IPS-18c (cell line): Measurements from ENCODE around the gene GPX2.
A peak's percentile ranks its signal among the peaks of the same experiment; 100 is the strongest.
"Not testable (repeated sequence)": the region's sequence is repeated elsewhere in the genome, so short reads cannot be mapped to it uniquely, and the experiment has no call there.

Source experiments
- H3K4me3 ChIP-seq: 2 replicates; pipeline ENCODE4 v1.7.0; 2013; ENCODE audit warnings: low read depth, mild to moderate bottlenecking, low read length, moderate library complexity; ENCODE audit not compliant: insufficient read depth
- H3K9me3 ChIP-seq: one replicate; pipeline ENCODE4 v1.6.1; 2013; ENCODE audit warnings: mild to moderate bottlenecking, low read length, moderate library complexity; ENCODE audit not compliant: control insufficient read depth, insufficient read depth

Gene GPX2

DNA sequence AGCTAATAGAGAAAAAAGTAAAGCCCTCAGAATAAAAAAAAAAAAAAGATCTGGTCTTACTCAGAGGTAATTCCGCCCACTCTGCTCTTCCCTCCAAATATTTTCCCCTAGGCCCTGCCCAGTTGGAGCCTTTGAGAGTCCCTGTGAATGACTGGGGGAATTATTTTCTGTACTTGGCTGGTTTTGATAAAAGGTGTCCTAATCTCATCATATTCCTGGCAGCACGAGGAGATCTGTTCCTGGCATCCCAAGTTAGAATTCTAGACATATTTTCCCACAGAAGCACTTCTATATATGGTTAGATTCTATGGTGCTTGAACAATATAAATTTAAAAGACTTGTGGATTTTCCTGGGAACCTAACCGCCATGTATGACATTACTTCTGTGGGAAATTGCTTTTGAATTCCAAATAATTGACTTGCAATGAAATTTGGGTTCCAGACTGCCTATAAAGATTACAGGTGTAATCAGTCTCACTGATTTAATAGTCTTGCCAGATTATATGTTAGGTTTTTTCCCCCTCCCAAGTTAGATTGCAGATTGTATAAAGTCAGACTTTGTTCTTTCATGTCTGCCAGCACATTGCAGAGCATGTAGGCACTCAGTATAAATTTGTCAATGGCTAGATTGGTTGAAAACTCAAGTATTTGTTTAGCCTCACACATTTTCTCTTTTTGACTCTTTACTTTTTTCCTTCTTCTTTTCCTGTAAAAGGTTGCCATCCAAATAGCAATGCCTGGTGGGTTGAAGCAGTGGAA lies 12.3 kb downstream of the GPX2 start:
- Histone ChIP-seq H3K4me3 (no peak overlapping the region), H3K9me3 (no peaks in the 10 kb centered on the region)

DNA sequence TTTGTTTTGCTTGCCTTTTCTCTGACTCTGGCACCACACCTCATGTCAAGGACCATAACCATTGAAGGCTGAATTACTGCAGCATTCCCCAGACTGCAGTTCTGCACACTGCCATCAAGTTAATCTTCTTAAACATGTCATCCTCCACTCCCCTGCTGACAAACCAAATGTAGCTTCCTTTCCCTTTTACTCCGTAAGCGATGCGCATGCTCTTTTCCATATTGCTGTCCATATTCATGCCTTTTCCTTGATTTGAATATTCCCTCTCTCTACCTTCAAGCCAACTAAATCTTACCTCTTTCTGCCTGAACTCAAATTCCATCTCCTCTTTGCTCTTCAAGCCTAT lies 13.6 kb downstream of the GPX2 start:
- Histone ChIP-seq H3K4me3 (no peak overlapping the region), H3K9me3 (no peaks in the 10 kb centered on the region)

GRCh38 chr14:64928239-64929013 lies 14.1 kb downstream of the GPX2 start:
- H3K4me3 ChIP-seq = no peak overlapping the region
- no peaks in the 10 kb centered on the region for H3K9me3 ChIP-seq

GRCh38 chr14:64927031-64927430 lies 15.5 kb downstream of the GPX2 start:
- no peaks in the 10 kb centered on the region for H3K9me3 ChIP-seq
- no peak overlapping the region for H3K4me3 ChIP-seq

DNA sequence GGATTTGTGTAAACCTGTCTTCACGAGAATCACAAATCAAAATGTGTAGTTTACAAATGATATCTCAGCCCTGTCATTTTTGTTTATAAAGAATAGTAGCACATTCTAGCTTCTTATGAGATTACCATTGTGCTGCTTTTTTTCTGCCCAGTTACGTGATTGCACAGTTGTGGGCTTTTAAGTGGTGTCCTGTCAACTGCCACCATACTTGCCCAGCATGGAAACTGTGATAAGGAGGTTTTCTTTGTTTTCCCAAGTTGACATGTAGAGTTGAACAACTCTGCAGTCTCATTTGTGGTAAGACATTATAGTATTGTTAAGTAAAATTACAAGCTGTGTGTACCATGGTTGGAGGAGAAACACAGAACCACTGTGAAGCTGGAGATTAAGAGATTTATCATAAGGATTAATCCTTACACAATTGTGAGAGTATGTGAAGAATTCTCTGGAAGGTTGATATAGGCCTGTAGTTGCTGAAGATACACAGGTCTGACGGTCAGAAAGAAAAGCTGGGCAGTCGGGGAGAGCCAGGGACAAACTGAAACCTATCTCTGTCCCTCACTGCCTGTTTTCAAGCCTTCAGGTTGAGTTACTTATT lies 16.0 kb downstream of the GPX2 start:
- H3K4me3 ChIP-seq = no peak overlapping the region
- no peaks in the 10 kb centered on the region for H3K9me3 ChIP-seq

DNA sequence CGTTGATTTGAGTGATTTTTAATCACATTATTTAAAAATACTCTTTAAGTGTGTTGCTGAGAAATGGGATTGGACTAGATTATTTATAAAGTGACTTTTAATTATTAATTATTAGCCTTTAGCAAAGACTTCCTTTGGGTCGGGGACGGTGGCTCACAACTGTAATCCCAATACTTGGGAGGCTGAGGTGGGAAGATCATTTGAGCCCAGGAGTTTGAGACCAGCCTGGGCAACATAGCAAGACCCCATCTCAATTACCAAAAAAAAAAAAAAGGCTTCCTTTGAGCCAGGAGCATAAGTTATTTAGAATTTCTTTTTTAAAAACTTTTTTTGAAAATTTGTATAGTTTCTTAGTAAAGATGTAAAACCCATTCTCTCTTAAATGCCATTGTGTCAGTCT lies 19.5 kb downstream of the GPX2 start:
- no peaks in the 10 kb centered on the region for H3K9me3 ChIP-seq
- no peak overlapping the region for H3K4me3 ChIP-seq

DNA sequence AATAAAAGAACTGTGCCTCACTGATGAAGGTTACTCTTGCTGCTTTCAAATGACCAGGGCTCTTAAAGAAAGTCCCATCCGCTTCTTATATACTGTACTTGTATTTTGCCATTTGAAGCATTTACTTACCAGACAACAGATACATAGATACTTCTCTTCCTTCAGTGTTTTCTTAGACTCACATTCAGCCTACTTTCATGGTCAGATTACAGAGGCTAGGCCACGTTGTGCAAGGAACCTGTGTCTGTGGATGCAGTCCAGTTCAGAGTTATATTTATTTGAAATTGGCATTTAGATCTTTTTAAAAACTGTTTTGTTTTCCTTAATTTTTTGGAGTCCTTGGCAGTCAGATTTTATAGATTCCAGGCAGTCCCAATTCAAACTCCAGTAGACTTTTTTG lies 22.1 kb downstream of the GPX2 start:
- no peak overlapping the region for H3K4me3 ChIP-seq

DNA sequence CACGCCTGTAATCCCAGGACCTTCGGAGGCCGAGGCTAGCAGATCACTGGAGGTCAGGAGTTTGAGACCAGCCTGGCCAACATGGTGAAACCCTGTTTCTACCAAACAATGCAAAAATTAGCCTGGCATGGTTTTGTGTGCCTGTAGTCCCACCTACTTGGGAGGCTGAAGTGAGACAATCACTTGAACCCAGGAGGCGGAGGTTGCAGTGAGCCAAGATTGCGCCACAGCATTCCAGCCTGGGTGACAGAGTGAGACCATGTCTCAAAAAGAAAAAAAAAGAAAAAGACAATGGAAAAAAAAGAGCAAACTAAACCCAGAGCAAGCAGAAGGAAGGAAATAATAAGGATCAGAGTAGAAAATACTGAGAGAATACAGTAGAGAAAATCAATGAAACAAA lies 22.9 kb downstream of the GPX2 start:
- no peaks in the 10 kb centered on the region for H3K9me3 ChIP-seq
- no peak overlapping the region for H3K4me3 ChIP-seq

More for the DNA sequence above, 22.1 kb downstream of the GPX2 start:
- no peaks in the 10 kb centered on the region for H3K9me3 ChIP-seq

GRCh38 chr14:64919215-64919614 lies 23.3 kb downstream of the GPX2 start:
- Histone ChIP-seq H3K4me3 (no peak overlapping the region), H3K9me3 (no peaks in the 10 kb centered on the region)

DNA sequence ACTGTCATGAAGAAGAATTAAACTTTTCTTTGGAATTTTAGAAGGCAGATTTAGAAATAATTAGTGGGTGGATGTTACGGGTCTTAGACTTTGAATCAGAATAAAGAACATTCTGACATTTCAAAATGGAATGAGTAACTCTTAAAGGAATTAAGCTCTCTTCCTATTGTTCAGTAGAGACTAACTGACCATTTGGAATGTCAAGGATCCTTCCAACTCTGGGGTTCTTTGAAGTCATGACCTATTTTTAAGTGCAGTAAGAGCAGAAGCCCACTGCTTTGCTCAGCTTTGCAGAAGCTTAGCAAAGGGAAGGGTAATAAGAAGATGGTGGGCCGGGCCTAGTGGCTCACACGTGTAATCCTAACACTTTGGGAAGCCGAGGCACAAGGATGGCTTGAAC lies 24.3 kb downstream of the GPX2 start:
- Histone ChIP-seq H3K4me3 (no peak overlapping the region), H3K9me3 (no peaks in the 10 kb centered on the region)

- H3K9me3 ChIP-seq = no peaks in the 10 kb centered on the region
- H3K4me3 ChIP-seq = no peak overlapping the region
Measured at GRCh38 chr14:64915797-64916196, 26.7 kb downstream of the GPX2 start.

DNA sequence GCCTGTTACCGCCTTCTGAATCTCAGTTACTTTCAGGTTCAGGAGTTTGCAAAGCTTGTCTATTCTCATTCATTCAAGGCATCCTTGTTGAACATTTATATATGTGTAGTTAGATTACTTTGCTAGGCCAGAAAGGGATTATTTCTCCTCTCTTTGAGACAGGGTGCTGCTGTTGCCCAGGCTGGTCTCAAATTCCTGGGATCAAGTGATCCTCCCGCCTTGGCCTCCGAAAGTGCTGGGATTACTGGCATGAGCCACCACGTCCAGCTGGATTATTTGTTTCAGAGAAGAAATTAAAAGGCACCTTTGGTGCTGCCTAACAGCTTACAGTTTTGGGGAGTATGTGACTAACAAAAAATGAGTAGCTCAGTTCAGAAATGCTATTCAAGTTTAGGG lies 27.5 kb downstream of the GPX2 start:
- H3K4me3 ChIP-seq = peak overlapping the region; percentile 97
- no peaks in the 10 kb centered on the region for H3K9me3 ChIP-seq

- H3K9me3 ChIP-seq = no peaks in the 10 kb centered on the region
- peak within 1 kb of the TSS; percentile 97 for H3K4me3 ChIP-seq
Measured at GRCh38 chr14:64914237-64915028, 28.1 kb downstream of the GPX2 start, which contains the start of gene CHURC1. Gene CHURC1, plus strand, starts transcription at chr14:64914455. Its CDS starts 41 bp downstream, at chr14:64914496.

- H3K9me3 ChIP-seq, H3K4me3 ChIP-seq: not testable (repeated sequence)
Measured at GRCh38 chr14:64913477-64913876, 29.1 kb downstream of the GPX2 start.

DNA sequence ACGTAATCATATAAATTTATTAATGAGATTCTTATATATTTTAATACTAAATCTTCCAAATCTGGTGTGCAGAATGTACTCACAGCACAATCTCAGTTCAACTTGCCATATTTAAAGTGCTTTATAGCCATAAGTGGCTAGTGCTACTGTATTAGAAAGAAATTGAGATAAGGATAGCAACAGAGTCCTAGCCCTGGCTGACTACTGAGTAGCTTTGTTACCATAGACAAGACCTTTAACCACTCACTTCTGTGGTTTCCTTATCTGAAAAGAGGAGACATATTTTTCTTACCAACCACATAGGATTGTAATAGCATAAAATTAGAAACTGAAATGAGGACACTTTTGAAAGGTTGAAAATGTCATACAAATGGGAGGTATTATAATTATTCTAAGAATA lies 30.3 kb downstream of the GPX2 start:
- Histone ChIP-seq H3K4me3 (no peak overlapping the region), H3K9me3 (no peaks in the 10 kb centered on the region)

- Histone ChIP-seq H3K4me3 (no peak overlapping the region), H3K9me3 (no peaks in the 10 kb centered on the region)
Measured at GRCh38 chr14:64910847-64911495, 31.6 kb downstream of the GPX2 start.

DNA sequence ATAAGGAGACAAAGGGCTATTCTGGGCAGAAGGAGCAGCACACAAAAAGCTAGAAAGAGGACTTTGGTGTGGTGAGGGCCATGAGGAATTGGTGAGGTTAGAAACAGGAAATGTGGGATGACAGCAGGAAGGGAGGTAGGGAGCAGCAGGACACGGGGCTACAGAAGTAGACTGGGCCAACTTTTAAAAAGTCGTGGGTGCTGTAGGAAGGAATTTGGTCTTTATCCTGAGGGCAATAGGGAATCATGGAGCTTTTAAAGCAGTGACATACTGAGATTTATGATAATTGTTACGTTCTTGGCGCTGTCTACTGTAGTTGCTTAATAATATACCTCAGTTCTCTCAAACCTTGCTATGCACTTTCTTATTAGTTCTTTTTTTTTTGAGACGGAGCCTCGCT lies 36.5 kb downstream of the GPX2 start:
- no peaks in the 10 kb centered on the region for H3K9me3 ChIP-seq

More for the DNA sequence above, 36.5 kb downstream of the GPX2 start:
- H3K4me3 ChIP-seq = no peak overlapping the region
